Kasumi-1 (cell line): ENCODE measurements around the gene MCF2.
"Not testable (repeated sequence)": the region's sequence is repeated elsewhere in the genome, so short reads cannot be mapped to it uniquely, and the experiment has no call there.

Experiments used
- DNase-seq, 2 experiments: peaks; one replicate each; lab custom pipeline; 2025; lab: John Stamatoyannopoulos, UW

The MCF2 gene, protein sequence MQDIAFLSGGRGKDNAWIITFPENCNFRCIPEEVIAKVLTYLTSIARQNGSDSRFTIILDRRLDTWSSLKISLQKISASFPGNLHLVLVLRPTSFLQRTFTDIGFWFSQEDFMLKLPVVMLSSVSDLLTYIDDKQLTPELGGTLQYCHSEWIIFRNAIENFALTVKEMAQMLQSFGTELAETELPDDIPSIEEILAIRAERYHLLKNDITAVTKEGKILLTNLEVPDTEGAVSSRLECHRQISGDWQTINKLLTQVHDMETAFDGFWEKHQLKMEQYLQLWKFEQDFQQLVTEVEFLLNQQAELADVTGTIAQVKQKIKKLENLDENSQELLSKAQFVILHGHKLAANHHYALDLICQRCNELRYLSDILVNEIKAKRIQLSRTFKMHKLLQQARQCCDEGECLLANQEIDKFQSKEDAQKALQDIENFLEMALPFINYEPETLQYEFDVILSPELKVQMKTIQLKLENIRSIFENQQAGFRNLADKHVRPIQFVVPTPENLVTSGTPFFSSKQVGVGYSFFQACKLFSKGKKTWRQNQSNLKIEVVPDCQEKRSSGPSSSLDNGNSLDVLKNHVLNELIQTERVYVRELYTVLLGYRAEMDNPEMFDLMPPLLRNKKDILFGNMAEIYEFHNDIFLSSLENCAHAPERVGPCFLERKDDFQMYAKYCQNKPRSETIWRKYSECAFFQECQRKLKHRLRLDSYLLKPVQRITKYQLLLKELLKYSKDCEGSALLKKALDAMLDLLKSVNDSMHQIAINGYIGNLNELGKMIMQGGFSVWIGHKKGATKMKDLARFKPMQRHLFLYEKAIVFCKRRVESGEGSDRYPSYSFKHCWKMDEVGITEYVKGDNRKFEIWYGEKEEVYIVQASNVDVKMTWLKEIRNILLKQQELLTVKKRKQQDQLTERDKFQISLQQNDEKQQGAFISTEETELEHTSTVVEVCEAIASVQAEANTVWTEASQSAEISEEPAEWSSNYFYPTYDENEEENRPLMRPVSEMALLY

DNA sequence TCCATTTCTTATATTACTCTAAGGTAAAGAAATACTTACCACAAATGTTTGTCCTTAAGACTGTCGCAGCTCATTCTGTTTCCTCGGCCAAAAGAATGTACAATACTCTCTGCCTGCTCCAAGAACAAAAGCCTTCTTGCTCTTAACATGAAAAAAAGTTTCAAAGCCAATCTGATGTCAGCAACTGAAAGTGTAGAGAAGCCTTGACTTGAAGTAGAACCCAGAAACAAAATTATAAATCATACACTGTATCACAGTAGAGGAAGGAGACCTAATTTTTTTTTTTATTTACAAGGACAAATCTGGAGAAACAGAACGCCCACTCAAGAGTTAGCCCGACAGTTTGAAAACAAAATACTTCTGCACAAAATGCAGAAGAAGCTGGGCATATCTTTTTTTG lies at the start of gene MCF2:
Gene MCF2, minus strand, starts transcription at position 101 of the 400 bp plus-strand sequence. CDS start 56,423 bp downstream, outside the sequence.
- no peak for DNase-seq

DNA sequence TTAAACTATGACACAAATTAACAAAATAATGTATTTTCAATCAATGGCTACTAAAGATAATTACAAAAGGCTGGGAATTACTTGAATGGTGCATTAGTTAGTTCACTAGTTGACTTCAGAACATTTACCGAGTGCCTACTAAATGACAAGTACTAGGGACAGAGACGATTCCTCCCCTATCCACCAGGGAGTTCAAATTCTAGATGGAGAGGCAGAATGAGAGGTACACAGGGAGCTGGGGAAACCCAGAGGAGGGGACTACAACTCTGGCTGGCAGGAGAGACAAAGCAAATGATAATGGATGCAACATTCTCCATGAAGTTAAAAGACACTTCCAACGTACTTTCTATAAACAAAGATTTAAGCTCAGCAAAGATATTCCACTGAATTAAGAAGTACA lies 43.1 kb upstream of the MCF2 start:
- peak in 1 of 2 experiments; percentile 0 for DNase-seq

DNA sequence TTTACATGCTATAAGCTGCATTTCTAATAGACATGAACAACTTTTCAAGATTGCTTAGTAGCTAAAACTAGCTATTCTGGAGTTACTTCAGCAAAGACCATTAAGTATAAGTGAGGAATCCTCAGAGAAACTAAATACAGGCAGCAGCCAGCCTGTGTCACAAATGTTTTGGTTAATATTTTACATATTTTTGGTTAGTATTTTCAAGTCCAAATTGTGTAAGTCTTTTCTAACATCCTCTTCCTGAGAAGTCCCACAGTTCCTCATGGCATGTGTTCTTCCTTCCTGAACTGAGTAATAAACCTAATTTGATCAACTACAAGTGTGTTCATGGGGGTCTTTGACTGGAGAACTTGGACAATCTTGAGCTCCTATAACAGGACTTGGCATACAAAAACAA lies 42.4 kb upstream of the MCF2 start:
- no peak for DNase-seq

DNA sequence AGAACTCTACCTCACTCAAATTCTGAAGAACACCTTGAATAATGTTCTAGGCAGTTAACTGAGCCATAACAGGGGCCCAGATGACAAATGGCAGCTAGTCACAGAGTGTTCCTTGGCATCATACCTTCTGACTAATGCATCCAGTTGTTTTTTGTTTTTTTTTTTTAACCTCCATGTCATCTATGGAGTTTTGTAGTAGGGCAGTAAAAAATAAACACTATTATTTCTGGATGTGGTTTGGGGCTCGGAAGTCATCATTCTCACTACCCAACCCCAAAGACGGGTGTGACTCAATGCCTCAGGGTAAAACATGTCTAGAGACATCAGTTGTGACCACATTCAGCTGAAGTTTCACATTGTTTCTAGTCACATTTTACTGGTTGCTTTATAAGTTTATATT lies 31.2 kb upstream of the MCF2 start:
- DNase-seq: no peak

DNA sequence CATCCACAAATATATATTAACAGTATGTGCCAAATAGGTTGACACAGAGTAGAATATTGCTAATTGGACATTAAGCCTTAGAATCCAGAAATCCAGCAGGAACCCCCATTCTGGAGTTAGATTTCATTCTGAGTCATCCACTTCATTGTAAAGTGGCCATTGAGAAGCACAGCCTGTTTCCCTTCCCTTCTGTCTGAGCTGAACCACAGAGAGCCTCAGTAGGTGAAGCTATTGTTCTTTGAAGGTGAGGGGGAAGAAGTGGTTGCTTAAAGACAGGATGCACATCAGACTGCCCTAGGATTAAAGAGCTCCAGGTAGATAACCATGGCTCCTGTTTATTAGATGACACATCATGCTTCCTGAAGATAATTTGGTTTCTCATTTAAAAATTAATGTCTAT lies 30.6 kb upstream of the MCF2 start:
- no peak for DNase-seq

DNA sequence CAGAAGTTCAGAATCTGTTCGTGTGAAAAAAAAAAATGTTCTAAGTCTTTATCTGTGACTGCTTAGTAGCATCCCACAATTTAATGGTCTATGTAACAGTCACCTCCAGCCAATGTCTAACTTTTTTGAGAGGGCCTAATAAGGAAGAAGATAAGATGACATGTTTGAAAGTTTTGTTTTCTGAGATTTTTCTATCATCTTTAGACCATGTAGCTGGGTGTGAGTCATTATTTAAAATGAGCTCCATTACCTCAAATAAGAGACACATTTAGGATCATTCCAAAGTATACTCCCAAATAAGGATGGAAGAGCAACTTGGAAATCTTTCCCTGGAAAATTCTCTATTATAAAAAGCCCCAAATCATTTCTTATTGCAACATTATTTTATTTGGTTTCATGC lies 28.2 kb upstream of the MCF2 start:
- DNase-seq: no peak

DNA sequence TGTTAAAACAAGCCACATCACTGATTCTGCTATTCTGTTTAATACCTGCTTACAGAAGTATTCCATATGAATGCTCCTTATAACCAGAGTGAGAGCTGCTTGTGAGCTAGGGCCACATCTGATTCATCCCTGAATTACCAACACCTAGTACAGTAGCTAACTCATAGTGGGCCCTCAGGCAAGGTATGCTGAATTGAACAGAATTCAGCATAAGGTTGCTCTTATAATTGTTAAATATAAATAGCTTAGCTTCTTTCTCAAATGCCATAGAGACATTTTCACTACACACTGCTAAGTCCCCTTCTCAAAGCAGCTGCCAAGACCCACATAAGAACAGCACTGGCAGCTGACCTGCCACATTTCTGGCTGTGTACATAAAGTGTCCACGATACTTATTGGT lies 27.0 kb upstream of the MCF2 start:
- no peak for DNase-seq

DNA sequence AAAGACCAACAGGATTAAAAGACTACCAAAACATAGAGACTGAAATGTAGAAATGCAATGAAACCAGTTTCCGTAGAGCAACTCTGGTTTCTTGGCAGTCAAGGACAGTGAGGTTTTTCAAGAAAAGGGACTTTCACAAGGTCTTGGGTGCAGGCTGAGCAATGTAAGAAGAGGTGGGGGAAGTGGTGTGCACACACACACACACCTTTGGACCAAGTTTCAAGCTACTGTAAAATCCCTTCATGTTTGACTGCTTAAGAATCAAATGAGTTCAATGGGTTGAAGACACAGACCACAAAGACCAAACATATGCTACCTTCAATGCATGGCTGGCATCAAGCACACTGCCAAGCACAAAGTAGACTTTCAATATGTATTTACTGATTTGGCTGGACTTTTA lies 17.8 kb upstream of the MCF2 start:
- DNase-seq: no peak

DNA sequence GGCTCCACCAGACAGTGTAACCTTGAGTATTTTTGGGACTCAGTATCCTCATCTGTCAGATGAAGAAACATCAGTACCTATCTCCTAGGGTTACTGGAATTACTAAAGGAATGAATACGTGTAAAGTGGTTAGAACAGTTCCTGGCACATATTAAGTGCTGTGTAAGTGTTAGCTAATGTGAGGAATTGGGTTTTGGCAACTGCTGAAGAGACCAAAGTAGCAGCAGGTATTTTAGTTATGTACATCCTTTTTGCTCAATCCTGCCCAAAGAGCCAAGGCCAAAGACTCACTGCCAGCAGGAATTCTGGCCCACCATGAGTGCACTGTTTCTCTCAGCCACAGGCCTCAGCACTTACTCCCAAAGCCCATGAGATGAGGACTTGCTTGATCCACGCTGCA lies 16.7 kb upstream of the MCF2 start:
- no peak for DNase-seq

DNA sequence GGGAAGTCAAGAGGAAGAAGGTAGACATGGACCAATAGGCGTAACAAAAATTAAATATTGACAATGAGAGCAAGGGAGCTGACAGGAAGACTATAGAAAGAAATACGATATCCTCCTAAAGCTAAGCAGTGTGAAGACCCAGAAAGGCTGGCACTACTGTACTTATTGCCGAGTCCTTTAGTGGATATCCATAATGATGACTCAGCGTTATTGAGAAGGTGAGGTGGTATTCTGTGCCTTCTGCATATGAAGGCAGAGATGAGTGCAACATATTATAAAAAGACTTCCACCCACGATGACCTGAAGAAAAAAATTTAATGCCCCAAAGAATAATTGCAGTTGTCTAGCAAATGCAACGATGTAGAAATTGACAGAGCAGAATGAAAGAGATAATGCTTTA lies 13.0 kb upstream of the MCF2 start:
- DNase-seq: no peak

DNA sequence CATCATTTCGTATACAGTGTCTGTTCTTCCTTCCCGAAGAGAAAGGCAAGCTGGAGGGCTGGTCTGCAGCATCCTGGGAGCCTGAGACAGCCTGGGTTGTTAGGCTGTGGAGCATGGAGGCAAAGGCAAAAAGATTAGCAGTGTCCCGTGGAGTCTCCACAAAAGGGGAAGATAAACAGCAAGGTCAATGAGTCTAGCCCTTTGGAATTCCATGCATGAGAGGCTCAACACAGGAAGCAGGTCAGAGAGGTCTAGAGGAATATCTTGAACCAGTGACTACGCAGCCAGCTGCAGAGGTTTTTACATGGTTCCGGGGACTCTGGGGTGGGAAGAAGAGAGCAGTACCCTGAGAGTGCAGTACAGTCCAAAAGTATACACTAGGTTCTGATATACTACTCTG lies 12.2 kb upstream of the MCF2 start:
- DNase-seq: no peak

DNA sequence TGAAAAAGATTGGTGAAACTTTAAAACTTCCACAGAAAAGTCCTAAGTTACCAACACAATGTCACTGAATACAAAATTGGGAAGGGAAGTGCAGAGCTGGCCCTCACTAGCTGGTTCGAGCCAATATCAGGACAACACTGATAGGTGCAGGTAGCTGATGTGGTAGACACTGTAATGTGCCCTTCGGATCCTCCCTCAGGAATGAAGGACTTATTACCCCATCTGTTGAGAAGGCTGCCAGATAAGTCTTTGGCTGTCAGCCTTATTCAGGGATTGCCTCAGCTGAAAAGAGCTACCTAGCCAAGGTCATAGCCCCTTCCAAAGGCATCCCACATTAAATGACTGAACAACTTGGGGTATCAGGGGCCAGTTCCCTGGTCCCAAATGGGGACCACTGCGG lies 5.3 kb downstream of the MCF2 start:
- no peak for DNase-seq

DNA sequence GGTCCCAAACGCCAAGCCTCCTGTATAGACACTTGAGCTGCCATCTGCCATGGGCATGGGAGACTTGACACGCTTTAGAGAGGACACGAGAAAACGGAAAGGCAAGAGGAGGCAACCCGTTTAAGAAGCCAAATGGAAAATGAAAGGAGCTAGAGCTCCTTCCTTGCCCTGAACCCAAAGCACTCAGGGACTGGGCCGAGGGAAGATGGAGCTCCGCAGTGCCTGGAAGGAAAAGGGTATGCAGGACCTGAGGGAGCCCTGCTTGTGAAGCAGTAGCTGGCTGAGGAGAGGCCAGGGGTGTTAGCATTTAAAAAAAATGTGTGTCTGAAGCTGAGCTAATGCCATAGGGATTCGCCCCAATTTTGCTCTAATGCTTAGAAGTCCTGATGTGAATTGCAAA lies 15.1 kb downstream of the MCF2 start:
- DNase-seq: no peak

DNA sequence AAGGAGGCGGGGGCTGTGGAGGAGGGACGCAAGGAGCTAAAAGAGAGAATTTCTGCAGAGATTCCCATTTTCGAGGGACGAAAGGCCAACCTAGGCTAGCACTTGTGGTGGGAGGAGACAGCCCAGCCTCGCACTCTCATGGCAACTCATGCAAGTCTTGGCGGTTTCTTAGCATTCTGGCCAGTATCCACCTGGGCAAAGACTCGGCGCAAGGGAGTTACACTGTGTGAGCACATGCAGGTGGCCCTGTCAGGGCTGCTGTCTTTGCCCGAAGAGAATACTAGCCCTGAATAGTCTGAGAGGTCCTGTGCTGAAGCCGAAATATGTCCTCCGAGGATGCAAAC lies 15.5 kb downstream of the MCF2 start:
- DNase-seq: no peak

DNA sequence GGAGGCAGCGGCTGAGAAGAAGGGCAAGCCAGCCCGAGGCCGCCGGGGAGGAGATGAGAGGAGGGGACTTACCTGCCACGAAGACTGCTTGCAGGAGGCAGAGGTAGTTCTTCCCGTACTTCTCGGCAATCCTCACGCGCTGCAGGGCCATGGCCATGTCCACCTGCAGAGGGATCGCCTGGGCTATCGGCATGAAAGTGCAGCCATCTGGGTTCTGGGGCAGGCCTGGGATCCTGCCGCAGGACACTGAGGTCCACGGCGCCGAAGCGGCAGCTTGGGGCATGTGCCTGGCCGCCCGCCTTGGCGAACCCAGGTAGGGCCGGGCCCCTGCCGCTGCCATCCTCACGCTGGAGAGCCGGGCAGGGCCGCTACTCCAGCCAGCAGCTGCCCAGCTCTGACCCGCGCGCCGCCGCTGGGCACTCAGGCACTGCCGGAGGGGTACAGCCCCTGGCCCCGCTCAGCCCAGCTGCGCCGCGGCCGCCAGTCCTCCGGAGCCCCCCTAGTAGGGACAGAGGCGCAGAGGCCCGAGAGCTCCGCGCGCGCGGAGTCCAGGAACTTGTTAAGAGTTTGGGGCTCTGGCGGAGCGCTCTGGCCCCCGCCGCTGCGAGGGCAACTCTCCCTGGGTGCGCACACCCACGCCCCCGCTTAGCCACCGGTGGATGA lies 16.0 kb downstream of the MCF2 start:
- no peak for DNase-seq

DNA sequence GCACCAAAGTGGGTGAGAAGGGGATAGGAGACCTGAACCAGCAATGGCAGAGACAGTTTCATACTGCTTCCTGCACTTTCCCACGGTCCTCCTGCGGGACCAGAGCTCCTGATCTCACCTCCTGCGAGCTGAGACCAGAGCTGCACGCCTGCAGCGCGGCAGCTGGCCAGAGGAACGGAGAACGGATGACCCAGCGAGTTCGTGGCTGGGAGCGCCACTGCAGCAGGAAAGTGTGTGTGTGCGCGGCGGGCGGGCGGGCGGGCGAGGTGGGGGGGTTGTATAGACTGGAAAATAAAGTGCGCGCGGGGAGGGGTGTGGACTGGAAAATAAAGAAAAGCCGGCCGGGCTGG lies 16.5 kb downstream of the MCF2 start:
- DNase-seq: no peak

DNA sequence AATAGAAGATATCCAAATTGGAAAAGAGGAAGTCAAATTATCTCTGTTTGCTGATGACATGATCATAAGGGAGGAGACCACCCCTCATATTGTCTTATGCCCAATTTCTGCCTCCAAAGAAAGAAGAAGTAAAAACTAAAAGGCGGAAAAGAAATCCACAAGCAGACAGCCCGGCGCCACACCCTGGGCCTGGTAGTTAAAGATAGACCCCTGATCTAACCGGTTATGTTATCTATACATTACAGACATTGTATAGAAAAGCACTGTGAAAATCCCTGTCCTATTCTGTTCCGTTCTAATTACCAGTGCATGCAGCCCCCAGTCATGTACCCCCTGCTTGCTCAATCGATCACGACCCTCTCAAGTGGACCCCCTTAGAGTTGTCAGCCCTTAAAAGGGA lies 22.8 kb downstream of the MCF2 start:
- not testable (repeated sequence) for DNase-seq

DNA sequence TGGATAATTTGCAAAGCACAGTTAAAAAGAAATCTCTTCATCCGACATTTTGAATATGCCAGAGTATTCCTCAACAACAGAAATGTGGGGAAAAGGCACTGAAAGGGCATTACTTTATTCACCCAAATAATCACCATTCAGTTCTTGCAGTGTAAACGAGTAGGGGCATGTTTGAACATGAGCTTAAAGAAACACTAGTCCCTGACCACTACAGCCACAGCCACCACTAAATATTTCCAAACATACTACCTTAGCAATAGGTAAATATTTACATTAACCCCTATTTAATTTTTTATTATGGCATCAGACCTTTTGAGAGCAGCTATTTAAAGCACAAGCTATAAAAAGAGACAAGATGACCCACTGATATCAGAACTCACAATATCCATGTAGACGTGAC lies 27.6 kb downstream of the MCF2 start:
- no peak for DNase-seq

DNA sequence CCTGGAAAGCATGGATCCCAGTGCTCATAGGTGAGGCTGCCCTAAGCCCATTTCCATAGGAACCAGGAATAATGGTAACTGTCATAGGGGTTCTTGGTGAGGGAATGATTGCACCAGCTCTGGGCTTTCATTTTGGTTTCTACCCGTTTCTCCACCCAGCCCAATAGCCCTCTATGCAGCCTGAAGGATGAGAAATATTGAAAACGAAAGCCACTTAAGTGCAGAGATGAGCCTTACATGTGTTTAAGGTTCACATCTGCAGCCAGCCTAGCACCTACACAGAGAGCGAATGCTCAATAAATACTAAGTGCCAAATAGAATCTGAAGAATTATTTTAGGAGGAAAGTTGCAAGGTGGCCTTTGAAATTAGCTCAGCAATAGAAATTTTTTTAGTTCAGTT lies 60.4 kb downstream of the MCF2 start:
- no peak for DNase-seq

DNA sequence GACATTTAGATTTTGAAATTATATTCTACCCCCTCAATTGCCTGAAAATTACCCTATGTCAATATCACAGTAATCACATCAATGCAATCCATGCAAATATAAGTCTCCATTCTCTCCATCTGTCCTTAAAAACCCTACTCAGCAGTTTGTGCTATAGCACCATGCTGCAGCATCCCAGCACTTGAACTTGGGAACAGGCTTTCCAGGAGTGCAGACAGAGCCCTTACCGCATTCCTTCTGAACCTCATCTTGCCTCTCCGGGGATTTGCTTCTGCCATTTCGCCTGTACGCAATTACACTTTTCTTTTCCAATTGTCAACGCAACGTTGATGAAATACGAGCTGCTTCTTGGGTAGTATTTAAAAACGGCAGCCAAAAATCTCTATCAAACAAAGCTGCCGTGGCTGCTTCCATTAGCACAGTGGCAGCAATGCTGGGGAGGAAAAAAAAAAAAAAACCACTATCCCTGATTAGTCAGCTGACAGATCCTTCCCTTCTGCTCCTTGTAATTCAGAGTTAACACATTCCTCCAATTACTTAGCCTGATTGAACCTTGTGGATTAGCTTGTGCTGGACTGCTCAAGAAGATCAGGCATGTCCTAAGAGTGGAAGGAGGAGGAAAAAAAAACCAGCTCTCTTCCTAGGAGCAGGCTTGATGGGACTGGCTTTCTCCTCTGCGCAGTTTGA lies 65.6 kb downstream of the MCF2 start:
- no peak for DNase-seq

DNA sequence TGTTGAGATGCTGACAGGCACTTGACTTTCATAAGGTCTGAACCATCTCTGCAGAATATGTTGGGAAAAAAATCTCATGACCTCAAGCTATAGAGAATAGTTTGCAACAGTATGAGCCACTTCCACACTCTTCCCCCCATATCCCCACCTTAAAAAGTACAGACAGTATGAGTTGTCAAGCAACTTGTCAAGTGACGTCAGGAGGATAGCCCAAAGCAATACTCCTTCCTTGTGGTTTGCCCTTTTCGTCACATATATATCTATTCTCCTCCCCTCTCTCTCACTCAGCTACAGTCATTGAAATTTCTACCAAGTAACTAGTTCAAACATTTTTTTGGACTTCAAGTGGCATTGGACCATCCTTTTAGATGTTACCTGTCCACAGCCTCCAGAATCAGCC lies 67.7 kb downstream of the MCF2 start:
- DNase-seq: no peak

DNA sequence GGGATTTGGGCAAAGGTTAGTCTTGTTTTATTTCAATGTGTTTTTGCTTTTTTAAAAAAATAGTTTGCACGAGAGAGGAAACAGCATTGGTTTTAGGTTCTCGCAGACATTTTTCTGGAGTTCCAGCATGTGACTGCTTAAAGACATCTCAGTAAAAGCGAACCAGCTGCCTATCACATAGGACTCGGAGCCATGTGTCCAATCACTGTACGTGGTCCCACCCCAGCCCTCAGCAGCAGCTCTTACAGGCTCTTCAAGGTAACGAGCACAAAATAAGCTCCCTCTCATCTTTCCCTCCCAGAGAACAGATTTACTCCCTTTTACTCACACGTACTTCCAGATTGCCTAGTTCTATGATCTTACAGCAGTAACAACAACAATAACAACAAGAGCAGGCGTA lies 68.7 kb downstream of the MCF2 start:
- DNase-seq: no peak
